GM10847 (cell line): ENCODE measurements around the gene EFEMP1.

ENCODE experiments used
- POLR2A ChIP-seq: IDR thresholded peaks from 2 replicates; pipeline ENCODE4 v1.6.1; 2011; ENCODE audit not compliant: insufficient read length; ENCODE audit errors: extremely low read depth

EFEMP1 gene

GRCh38 chr2:55948176-55948923 lies 24.8 kb upstream of the EFEMP1 start:
- TF ChIP-seq POLR2A, result no peak

- no peak for TF ChIP-seq POLR2A
Observed at GRCh38 chr2:55947752-55948151, 24.2 kb upstream of the EFEMP1 start.

GRCh38 chr2:55946793-55947192 lies 23.2 kb upstream of the EFEMP1 start:
- TF ChIP-seq POLR2A, result no peak

- no peak for TF ChIP-seq POLR2A
Observed at GRCh38 chr2:55943466-55943865, 19.9 kb upstream of the EFEMP1 start.

GRCh38 chr2:55936351-55936750 lies 12.8 kb upstream of the EFEMP1 start:
- no peak for TF ChIP-seq POLR2A

GRCh38 chr2:55934337-55934736 lies 10.8 kb upstream of the EFEMP1 start:
- TF ChIP-seq POLR2A, result no peak

- TF ChIP-seq POLR2A, result no peak
Observed at GRCh38 chr2:55932843-55933242, 9.3 kb upstream of the EFEMP1 start.

GRCh38 chr2:55931281-55931680 lies 7.7 kb upstream of the EFEMP1 start:
- TF ChIP-seq POLR2A, result no peak

GRCh38 chr2:55929476-55929875 lies 5.9 kb upstream of the EFEMP1 start:
- no peak for TF ChIP-seq POLR2A

GRCh38 chr2:55926974-55927373 lies 3.4 kb upstream of the EFEMP1 start:
- TF ChIP-seq POLR2A, result no peak

GRCh38 chr2:55926246-55926645 lies 2.7 kb upstream of the EFEMP1 start:
- TF ChIP-seq POLR2A, result no peak

GRCh38 chr2:55923982-55924321 lies 370 bp upstream of the EFEMP1 start:
- no peak for TF ChIP-seq POLR2A

GRCh38 chr2:55922291-55922907 lies 1.2 kb downstream of the EFEMP1 start:
- no peak for TF ChIP-seq POLR2A

- no peak for TF ChIP-seq POLR2A
Observed at GRCh38 chr2:55919574-55919973, 4.0 kb downstream of the EFEMP1 start.

GRCh38 chr2:55918856-55919255 lies 4.7 kb downstream of the EFEMP1 start:
- TF ChIP-seq POLR2A, result no peak

- TF ChIP-seq POLR2A, result no peak
Observed at GRCh38 chr2:55917713-55918390, 5.7 kb downstream of the EFEMP1 start.
